HepG2 (cell line): ENCODE data around the gene TMC2. TPM values are rescaled to one million over a fixed set of nuclear protein-coding genes. Genes with fewer than 3 reads are reported as not detected.

Experiments used
- ARNT ChIP-seq: fragments of 450-650 bp; IDR thresholded peaks from 2 replicates; pipeline ENCODE4 v1.6.1; 2017
- GPN1 ChIP-seq: sonication (generic); formaldehyde crosslinking; IDR thresholded peaks from 2 replicates; pipeline ENCODE4 v1.5.1; 2020; ENCODE audit warnings: missing genetic modification reagents, borderline replicate concordance
- MAFK ChIP-seq, 2 experiments: IDR thresholded peaks in 1 of 2; conservative IDR thresholded peaks in 1 of 2; 2 replicates each; pipeline ENCODE4 v1.6.1; 2011; ENCODE audit warnings: improper control_type of control experiment in 2 of 2, low read length in 2 of 2
- NR2F1 ChIP-seq, 2 experiments: fragments of 450-650 bp in 1 of 2; formaldehyde crosslinking in 1 of 2; IDR thresholded peaks; 2 replicates each; pipeline versions ENCODE4 v1.5.0 to v1.6.1; 2016 to 2020; ENCODE audit warnings: mild to moderate bottlenecking in 1 of 2, missing compliant biosample characterization in 1 of 2, missing genetic modification reagents in 1 of 2, moderate library complexity in 1 of 2
- PRDM10 ChIP-seq: sonication (generic); formaldehyde crosslinking; IDR thresholded peaks from 2 replicates; pipeline ENCODE4 v1.4.0; 2020; ENCODE audit warnings: low read depth, missing genetic modification reagents
- SALL2 ChIP-seq: sonication (generic); formaldehyde crosslinking; IDR thresholded peaks from 2 replicates; pipeline ENCODE4 v1.8.1; 2023; ENCODE audit warnings: mild to moderate bottlenecking, missing genetic modification reagents, inconsistent platforms
- ZNF615 ChIP-seq: sonication (generic); formaldehyde crosslinking; IDR thresholded peaks from 2 replicates; pipeline ENCODE4 v1.5.0; 2020; ENCODE audit warnings: mild to moderate bottlenecking, missing genetic modification reagents, borderline replicate concordance
- ZNF7 ChIP-seq: IDR thresholded peaks from 2 replicates; pipeline ENCODE4 v1.6.1; 2016; ENCODE audit warnings: missing biosample characterization, missing genetic modification reagents
- ZNF788 ChIP-seq: sonication (generic); formaldehyde crosslinking; IDR thresholded peaks from 2 replicates; pipeline ENCODE4 v1.5.0; 2020; ENCODE audit warnings: mild to moderate bottlenecking, missing genetic modification reagents, borderline replicate concordance
- polyA plus RNA-seq, 8 experiments: library from polyadenylated mRNA; depleted of rRNA in 3 of 8; stranded (reverse) in 7 of 8; unstranded in 1 of 8; fragments of >200 nt; fragmentation: Illumina TruSeq in 4 of 8; extraction: Trizol in 4 of 8; gene quantifications; 2 replicates each; pipeline versions ENCODE4 v1.2.1 to v1.2.3, GENCODE V29; 2011 to 2016; ENCODE audit warnings: low read depth in 4 of 8, missing spikeins in 1 of 8, mixed read lengths in 1 of 8; ENCODE audit not compliant: insufficient read depth in 1 of 8
- total RNA-seq, 5 experiments: library from RNA; depleted of rRNA; stranded (reverse); fragments of >200 nt; fragmentation: Illumina TruSeq; extraction: Trizol; gene quantifications; 2 replicates each; pipeline ENCODE4 v1.2.3, GENCODE V29; 2016; ENCODE audit warnings: low read depth in 1 of 5
- TF ChIP-seq, protein P1 (sequence below): IDR thresholded peaks from 2 replicates; pipeline ENCODE4 v1.6.1; 2016; ENCODE audit warnings: missing compliant biosample characterization, missing genetic modification reagents, borderline replicate concordance
- TF ChIP-seq, protein P2 (sequence below): sonication (generic); formaldehyde crosslinking; IDR thresholded peaks from 2 replicates; pipeline ENCODE4 v1.4.0; 2020; ENCODE audit warnings: missing genetic modification reagents
- TF ChIP-seq, protein P3 (sequence below): sonication (generic); formaldehyde crosslinking; IDR thresholded peaks from 2 replicates; pipeline ENCODE4 v1.4.0; 2020; ENCODE audit warnings: missing genetic modification reagents
- TF ChIP-seq, protein P4 (sequence below): sonication (generic); formaldehyde crosslinking; IDR thresholded peaks from 2 replicates; pipeline ENCODE4 v1.5.0; 2020; ENCODE audit warnings: missing genetic modification reagents

TMC2 gene
- total and polyA plus RNA-seq, 2 of the 13 experiments (the other 11 are each of a cell fraction or from before 2014, with no cell fraction given) = not detected

GRCh38 chr20:2654384-2654822, 118.0 kb downstream of the TMC2 start (continued):
- TF ChIP-seq GPN1 = no peak
- TF ChIP-seq, protein P1, sequence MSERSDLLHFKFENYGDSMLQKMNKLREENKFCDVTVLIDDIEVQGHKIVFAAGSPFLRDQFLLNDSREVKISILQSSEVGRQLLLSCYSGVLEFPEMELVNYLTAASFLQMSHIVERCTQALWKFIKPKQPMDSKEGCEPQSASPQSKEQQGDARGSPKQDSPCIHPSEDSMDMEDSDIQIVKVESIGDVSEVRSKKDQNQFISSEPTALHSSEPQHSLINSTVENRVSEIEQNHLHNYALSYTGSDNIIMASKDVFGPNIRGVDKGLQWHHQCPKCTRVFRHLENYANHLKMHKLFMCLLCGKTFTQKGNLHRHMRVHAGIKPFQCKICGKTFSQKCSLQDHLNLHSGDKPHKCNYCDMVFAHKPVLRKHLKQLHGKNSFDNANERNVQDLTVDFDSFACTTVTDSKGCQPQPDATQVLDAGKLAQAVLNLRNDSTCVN (CRISPR knock-in tag) = no peak
- TF ChIP-seq ARNT = no peak
- TF ChIP-seq SALL2 (CRISPR knock-in tag) = peak; percentile 68; the same call in 1 of the 2 replicates
- TF ChIP-seq, protein P2, sequence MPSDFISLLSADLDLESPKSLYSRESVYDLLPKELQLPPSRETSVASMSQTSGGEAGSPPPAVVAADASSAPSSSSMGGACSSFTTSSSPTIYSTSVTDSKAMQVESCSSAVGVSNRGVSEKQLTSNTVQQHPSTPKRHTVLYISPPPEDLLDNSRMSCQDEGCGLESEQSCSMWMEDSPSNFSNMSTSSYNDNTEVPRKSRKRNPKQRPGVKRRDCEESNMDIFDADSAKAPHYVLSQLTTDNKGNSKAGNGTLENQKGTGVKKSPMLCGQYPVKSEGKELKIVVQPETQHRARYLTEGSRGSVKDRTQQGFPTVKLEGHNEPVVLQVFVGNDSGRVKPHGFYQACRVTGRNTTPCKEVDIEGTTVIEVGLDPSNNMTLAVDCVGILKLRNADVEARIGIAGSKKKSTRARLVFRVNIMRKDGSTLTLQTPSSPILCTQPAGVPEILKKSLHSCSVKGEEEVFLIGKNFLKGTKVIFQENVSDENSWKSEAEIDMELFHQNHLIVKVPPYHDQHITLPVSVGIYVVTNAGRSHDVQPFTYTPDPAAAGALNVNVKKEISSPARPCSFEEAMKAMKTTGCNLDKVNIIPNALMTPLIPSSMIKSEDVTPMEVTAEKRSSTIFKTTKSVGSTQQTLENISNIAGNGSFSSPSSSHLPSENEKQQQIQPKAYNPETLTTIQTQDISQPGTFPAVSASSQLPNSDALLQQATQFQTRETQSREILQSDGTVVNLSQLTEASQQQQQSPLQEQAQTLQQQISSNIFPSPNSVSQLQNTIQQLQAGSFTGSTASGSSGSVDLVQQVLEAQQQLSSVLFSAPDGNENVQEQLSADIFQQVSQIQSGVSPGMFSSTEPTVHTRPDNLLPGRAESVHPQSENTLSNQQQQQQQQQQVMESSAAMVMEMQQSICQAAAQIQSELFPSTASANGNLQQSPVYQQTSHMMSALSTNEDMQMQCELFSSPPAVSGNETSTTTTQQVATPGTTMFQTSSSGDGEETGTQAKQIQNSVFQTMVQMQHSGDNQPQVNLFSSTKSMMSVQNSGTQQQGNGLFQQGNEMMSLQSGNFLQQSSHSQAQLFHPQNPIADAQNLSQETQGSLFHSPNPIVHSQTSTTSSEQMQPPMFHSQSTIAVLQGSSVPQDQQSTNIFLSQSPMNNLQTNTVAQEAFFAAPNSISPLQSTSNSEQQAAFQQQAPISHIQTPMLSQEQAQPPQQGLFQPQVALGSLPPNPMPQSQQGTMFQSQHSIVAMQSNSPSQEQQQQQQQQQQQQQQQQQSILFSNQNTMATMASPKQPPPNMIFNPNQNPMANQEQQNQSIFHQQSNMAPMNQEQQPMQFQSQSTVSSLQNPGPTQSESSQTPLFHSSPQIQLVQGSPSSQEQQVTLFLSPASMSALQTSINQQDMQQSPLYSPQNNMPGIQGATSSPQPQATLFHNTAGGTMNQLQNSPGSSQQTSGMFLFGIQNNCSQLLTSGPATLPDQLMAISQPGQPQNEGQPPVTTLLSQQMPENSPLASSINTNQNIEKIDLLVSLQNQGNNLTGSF (CRISPR knock-in tag) = peak; percentile 28; the same call in 1 of the 2 replicates
- TF ChIP-seq, protein P3, sequence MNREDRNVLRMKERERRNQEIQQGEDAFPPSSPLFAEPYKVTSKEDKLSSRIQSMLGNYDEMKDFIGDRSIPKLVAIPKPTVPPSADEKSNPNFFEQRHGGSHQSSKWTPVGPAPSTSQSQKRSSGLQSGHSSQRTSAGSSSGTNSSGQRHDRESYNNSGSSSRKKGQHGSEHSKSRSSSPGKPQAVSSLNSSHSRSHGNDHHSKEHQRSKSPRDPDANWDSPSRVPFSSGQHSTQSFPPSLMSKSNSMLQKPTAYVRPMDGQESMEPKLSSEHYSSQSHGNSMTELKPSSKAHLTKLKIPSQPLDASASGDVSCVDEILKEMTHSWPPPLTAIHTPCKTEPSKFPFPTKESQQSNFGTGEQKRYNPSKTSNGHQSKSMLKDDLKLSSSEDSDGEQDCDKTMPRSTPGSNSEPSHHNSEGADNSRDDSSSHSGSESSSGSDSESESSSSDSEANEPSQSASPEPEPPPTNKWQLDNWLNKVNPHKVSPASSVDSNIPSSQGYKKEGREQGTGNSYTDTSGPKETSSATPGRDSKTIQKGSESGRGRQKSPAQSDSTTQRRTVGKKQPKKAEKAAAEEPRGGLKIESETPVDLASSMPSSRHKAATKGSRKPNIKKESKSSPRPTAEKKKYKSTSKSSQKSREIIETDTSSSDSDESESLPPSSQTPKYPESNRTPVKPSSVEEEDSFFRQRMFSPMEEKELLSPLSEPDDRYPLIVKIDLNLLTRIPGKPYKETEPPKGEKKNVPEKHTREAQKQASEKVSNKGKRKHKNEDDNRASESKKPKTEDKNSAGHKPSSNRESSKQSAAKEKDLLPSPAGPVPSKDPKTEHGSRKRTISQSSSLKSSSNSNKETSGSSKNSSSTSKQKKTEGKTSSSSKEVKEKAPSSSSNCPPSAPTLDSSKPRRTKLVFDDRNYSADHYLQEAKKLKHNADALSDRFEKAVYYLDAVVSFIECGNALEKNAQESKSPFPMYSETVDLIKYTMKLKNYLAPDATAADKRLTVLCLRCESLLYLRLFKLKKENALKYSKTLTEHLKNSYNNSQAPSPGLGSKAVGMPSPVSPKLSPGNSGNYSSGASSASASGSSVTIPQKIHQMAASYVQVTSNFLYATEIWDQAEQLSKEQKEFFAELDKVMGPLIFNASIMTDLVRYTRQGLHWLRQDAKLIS (CRISPR knock-in tag) = no peak
- TF ChIP-seq ZNF7 (CRISPR knock-in tag) = 0 out of 2 replicates have a peak, but pooled peaks have one; percentile 9
- TF ChIP-seq, protein P4, sequence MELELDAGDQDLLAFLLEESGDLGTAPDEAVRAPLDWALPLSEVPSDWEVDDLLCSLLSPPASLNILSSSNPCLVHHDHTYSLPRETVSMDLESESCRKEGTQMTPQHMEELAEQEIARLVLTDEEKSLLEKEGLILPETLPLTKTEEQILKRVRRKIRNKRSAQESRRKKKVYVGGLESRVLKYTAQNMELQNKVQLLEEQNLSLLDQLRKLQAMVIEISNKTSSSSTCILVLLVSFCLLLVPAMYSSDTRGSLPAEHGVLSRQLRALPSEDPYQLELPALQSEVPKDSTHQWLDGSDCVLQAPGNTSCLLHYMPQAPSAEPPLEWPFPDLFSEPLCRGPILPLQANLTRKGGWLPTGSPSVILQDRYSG (CRISPR knock-in tag) = no peak
- no peak for TF ChIP-seq NR2F1 (CRISPR knock-in tag; IDR thresholded peaks at IDR 0.05)
- no peak; the same call in 1 of the 2 replicates for TF ChIP-seq ZNF788 (CRISPR knock-in tag)
- TF ChIP-seq ZNF615 (CRISPR knock-in tag) = no peak
- TF ChIP-seq MAFK (conservative IDR thresholded peaks at IDR 0.05 in 1 of 2, IDR thresholded peaks at IDR 0.05 in 1 of 2; ENCODE audit: low read length in 2 of 2) = no peak
- TF ChIP-seq PRDM10 (CRISPR knock-in tag) = 0 out of 2 replicates have a peak, but pooled peaks have one; percentile 9
